PC-9 (cell line): ENCODE results near the gene SLC35B2.

ENCODE experiments used
- CTCF ChIP-seq: fragments of 200-600 bp; sonication (generic); conservative IDR thresholded peaks from 2 replicates; pipeline ENCODE4 v1.6.1; 2017; ENCODE audit warnings: mixed run types, antibody characterized with exemption, mild to moderate bottlenecking, moderate library complexity
- EZH2 ChIP-seq: fragments of 200-600 bp; sonication (generic); IDR thresholded peaks from 2 replicates; pipeline ENCODE4 v1.8.0; 2017; ENCODE audit warnings: antibody characterized with exemption, low read depth

- TF ChIP-seq EZH2 (no peak), CTCF (no peak)
Measured at GRCh38 chr6:44292661-44293365, 35.5 kb upstream of the SLC35B2 start.
